Head of caudate nucleus (tissue), 42 donors: ENCODE data around the gene KCNN4.
A peak's percentile ranks its signal among the peaks of the same experiment; 100 is the strongest.
"Not testable (repeated sequence)": the region's sequence is repeated elsewhere in the genome, so short reads cannot be mapped to it uniquely, and the experiment has no call there.

Experiments used
- DNase-seq, 42 donors: peaks; one replicate each; pipeline versions ENCODE4 v3.0.0 to v3.0.0-alpha.2; 2020 to 2021; ENCODE audit warnings: mixed read lengths in 7 of 42
- intact Hi-C: fragments of 100-400 bp; cut with DNase I; formaldehyde crosslinking; loops from one replicate; pipeline ENCODE4 v1.15.0; 2022

Gene KCNN4

DNA sequence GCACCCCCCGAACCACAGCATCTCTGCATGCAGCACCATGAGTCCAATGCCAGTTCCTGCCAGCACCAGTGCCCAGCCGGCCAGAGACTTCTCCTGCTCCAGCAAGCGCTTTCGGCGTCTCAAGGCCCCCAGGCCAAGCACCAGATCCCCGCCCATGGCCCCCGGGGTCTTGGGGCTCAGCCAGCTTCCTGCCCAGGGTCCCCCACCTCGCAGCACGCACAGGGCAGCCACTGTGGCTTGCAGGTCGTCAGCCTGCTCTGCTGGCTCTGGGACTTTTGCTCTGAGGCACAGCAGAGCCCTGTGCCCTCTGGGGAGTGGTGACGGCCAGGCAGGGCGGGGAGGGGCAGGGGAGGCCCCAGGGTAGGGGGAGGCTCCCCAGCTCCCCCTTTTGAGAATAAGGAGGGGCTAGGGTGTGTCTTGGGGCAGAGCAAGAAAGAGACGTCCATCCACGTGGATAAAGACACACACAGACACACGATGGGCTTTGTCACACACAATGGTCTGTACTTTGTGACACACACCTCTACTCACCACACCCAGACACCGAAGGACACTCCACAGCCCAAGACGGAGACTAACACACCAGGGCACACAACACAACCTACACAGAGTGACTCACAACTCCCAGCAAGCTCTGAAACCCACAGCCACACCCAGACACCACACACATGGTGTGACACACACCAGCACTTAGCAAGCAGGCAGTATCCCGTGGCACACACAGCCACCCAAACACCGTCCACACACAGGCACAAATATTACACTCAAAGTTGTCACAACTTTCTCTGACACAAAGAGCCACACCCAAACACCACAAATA, at the start of gene KCNN4:
TSS of gene KCNN4 (minus strand) at position 268 of the 820 bp plus-strand sequence. CDS start at position 156, 112 bp downstream.
- peak in 3 of 42 donors; percentile 25 to 32 (median 26) for DNase-seq

DNA sequence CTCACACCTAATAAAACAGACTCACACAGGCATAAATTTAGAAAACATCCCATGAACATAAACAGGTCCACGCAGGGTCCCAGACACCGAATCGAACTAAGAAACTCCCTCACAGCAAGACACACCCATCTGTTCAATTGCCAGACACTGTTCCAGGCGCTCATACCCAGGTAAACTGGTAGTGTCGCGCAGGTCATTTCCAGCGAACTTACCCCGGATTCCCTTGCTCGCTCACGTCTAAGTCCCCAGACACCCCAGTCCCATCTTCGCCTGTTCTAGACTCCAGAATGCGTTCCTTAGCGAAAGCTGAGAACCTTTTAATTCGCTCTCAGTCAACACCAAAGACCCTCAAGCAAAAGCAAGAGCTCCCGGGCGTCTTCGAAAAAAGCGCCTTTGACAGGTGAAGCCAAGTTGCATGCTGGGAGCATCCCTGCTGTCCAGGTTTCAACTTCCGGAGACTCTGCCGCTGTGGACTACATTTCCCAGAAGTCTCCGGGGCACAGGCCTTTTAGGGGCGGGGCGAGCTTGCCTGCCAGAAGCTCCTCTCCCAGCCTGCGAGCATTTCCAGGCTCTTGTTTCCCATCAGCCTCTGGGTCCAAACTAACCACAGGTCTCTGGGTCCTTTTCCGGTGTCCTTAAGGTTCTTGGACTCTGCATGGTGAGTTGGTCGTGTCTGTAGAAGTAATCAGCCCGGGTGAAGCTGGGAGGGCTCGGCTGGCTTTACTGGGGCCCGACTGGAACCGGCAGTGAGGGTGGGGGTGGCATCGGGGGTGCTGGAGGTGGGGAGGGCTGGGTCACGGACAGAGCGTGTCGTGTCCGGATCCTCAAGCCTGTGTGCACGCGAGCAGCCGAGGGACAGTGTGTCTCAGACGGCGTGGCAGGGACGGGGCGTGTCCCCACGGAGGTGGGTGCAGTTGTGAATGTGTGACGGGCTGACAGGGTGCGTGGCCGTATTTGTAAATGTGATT, 46.3 kb upstream of the KCNN4 start, which contains the start of gene ZNF283:
TSS of gene ZNF283 (plus strand) at position 535 of the 968 bp plus-strand sequence. CDS start 6,184 bp downstream, outside the sequence.
- intact Hi-C loops, result no loop called here
- peak; percentile 89 to 98 (median 94) for DNase-seq

More for the DNA sequence above, at the start of gene KCNN4:
- intact Hi-C loops, result no loop called here

DNA sequence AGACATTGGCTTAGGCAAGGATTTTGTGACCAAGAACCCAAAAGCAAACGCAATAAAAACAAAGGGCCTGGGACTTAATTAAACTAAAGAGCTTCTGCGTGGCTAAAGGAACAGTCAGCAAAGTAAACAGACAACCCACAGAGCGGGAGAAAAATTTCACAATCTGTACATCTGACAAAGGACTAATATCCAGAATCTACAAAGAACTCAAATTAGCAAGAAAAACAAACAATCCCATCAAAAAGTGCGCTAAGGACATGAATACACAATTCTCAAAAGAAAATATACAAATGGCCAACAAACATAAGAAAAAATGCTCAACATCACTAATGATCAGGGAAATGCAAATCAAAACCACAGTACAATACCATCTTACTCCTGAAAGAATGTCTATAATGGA, 43.8 kb upstream of the KCNN4 start:
- intact Hi-C loops, DNase-seq: not testable (repeated sequence)

DNA sequence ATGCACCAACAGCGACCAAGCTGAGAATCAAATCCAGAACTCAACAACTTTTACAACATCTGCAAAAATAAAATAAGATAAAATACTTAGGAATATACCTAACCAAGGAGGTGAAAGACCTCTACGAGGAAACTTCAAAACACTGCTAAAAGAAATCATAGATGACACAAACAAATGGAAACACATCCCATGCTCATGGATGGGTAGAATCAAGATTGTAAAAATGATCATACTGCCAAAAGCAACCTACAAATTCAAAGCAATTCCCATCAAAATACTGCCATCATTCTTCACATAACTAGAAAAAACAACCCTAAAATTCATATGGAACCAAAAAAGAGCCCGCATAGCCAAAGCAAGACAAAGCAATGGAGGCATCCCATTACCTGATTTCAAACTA, 43.1 kb upstream of the KCNN4 start:
- intact Hi-C loops, DNase-seq: not testable (repeated sequence)

DNA sequence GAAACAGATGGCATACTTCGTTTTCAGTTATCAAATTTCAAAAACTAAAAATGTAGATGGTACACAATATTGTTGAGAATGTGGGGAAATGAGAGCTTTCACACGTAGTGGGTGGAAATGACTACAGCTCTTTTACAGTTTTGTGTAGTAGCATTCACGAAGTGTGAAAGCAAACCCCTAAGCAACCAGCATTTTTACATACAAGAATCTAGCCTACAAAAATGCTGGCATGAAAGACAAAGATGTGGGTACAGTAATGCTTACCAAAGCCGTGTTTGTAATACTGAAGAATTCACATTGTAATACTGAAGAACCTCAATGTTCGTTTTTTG, 40.1 kb upstream of the KCNN4 start:
- DNase-seq, result no peak
- intact Hi-C loops, result no loop called here

DNA sequence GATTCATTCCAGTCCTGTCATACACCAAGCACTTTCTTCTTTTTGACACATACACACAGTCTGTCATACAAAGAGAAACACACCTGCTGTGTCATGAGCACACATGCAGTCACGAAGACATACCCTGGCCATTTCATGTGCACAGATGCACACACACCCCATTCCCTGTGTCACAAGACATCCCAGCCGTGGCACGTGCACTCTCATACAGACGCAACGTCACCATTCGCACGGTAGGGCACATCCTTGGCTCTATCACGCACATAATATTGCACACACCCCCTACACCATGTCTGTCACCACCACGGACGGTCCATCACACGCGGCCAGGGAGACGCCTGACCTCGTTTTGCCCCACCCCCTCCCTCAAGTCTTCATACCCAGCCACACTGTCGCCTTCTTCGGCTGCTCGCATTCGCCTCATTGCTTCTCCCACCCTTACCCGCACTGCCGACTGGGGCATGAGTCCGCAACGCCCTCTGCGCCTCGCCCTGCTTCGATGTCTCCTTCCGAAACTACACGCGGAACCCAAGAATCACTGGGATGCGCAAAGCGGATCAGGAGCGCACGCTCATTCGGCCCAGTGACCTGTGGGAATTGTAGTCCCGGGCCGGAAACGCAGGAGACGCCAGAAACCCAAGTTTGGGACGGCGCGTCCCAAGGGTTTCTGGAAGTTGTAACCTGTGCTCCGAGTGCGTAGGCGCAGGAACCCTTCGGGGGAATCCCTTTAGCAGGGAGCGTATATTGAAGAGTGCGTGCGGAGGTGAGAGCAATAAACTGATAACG, 39.5 kb upstream of the KCNN4 start:
- intact Hi-C loops, result no loop called here
- DNase-seq, result peak; percentile 62 to 89 (median 75)

DNA sequence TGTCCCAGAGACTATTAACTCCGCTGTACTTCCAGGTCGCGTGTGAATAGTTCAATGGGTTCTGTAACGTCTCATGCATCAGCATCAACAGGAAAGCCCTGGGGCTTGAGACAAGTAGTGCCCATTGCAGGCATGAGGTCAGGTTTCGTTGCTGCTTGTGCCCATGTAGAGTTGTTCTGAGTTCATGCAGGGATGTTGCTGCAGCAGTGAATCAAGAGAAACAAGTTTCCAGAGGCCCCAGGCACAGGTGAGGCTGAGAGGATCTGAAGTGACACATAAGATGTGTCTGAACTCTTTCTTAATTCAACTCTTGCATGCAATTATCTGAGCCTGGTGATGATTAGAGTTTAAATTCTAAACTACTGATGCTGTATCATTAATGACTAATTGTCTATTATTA, 37.7 kb upstream of the KCNN4 start:
- no peak for DNase-seq
- intact Hi-C loops, result no loop called here

DNA sequence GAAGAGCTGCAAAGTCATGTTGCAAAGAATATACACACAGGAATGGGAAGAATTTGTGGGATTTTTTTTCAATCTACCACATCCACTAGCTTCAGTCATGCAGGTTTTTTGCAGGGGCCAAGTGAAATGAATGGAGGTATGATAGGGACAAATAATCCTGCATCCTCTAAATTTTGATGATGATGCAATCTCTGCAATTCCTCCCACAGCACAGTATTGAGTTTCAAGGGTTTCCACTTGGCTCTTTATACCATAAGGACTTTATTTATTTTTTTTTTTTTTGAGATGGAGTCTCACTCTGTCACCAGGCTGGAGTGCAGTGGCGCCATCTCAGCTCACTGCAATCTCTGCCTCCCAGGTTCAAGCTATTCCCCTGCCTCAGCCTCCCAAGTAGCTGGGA, 36.7 kb upstream of the KCNN4 start:
- DNase-seq, intact Hi-C loops: not testable (repeated sequence)

DNA sequence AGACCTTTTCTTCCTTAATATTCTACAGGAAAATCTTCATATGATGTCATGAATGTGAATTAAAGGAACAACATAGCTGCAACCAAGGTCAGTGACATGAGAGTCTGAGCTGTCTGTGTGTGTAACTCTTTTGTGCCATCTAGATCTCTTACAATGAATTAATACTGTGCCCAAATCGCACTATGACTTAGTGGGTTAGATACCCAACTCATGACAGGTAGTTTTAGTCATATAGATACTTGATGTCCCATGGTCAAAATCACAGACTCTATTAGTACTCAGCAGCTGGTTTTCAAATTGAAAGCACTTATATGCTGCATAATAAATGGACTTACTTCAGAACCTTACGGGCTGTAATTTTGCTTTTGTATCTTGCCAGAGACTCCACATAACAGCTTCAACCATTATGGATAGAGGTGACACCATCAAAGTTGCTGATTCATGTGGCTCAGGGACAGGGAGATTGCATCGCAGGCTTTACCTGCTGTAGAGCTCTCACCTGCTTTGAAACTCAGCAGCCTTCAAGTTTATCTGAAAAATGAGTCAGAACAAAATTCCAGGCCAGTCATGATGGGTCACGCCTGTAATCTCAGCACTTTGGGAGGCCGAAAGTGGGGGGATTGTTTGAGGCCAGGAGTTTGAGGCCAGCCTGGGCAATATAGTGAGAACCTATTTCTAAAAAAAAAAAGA, 34.0 kb upstream of the KCNN4 start:
- intact Hi-C loops, result no loop called here
- no peak for DNase-seq

DNA sequence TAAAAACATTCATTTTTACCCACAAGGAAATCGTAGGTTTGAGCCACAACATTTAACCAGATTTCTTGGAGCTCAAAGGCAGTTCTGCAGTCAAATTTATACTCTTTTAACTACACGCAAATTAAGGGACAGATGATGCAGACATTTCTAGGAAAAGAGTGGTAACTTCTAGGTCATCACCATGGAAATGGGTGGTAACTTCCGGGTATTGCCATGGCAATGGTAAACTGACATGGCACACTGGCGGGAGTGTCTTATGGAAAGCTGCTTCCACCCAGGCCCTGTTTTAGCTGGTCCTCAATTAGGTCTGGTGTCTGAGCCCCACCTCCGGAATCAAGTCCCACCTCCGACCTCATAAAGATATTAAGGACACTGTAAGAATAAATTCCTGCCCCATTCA, 31.9 kb upstream of the KCNN4 start:
- intact Hi-C loops, result no loop called here
- no peak for DNase-seq

DNA sequence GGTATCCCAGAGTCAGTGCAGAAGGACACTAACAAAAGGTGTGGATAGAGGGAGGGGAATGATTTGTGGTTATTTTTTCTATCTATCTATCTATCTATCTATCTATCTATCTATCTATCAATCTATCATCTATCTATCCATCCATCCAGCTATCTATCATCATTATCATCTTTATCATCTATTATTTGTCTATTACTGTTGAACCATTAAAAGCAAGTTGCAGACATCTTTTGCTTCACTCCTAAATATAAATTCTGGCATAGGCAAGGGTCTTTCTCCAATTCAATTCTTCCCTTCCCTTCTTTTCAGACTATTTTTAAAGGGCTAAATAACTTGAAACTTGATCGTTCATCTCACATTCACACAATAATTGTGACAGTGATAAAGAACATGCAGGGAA, 31.5 kb upstream of the KCNN4 start:
- DNase-seq, result no peak
- intact Hi-C loops, result no loop called here

DNA sequence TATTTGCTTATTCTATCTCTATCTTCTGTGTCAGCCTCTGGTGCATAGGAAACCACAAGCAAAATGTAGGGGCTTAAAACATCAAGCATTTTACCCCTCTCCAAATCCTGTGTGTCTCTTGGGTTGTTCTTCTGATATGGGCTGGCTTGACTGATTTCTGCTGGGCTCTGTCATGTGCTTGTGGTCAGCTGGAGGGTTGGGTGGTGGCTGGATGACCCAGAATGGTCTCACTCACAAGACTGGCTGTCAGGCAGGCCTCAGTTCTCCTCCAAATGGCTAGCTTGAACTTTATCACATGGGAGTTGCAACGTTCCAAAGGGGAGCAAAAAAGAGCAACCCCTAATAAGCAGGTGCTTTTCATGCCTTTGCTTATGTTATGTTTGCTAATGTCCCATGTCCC, 31.1 kb upstream of the KCNN4 start:
- no peak for DNase-seq
- intact Hi-C loops, result no loop called here

DNA sequence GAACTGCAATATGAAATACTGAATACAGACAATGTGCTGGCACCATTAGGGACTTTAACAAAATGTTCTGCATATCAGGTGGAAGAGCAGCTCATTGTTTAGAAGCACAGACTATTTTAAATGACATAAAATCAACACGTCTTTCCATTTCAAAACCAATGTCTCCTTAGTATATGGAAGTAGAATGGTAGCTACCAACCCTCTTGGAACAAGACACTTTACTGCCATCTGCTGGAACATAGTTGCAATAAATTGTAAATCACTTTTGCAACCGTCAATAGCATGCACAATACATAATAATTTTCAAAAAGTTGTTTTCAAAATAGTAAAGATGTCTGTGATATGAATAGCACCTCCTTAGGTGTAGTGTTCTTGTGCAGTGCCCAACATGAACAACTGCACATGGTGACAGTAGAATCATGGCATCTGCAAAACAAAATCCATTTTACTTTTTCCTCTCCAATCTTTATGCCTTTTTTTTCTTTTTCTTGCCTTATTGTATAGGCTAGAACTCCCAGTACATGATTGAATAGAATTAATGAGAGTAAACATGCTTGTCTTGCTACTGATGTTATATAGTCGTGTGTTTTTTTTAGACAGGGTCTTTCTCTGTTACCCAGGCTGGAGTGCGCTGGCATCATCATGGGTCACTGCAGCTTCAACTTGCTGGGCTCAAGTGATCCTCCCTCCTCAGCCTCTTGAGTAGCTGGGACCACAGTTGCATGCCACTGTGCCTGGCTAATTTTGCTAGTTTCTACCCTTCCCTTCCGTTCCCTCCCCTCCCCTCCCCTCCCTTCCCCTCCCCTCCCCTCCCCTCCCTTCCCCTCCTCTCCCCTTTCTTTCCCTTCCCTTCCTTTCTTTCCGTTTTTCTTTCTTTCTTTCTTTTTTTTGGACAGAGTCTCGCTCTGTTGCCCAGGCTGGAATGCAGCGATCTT, 29.3 kb upstream of the KCNN4 start:
- intact Hi-C loops, result no loop called here
- DNase-seq, result peak in 2 of 42 donors; percentile 3 to 38

DNA sequence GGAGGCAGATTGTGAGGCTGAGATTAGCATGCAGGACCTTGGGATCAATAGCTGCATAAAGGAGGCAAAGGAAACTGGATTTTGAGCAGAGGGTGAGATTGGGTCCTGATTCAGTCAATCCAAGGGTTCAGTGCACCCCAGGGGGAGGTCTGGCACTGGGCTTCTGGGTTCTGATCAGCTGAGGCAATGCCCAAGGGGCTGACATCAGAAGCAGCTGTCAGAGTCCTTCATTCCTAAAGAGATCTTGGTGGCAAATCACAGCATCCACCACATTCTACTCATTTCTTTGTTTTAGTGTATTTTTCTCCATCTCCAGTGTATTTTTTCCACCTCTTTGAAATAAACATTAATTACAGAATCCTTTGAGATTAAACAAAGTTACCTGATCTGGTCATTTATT, 26.9 kb upstream of the KCNN4 start:
- DNase-seq, result no peak
- intact Hi-C loops, result no loop called here

DNA sequence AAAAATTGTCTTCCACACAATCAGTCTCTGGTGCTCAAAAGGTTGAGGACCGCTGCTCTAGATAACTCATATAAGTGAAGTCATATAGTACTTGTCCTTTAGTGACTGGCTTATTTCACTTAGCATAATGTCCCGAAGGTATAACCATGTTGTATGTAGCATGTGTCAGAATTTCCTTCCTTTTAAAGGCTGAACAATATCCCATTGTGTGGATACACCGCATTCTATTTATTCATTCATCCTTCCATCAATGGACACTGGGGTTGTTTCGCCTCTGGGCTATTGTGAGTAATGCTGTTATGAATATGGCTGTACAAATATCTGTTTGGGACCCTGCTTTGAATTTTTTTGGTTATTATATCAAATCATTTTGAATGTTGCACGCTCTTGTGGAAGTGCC, 26.1 kb upstream of the KCNN4 start:
- intact Hi-C loops, result no loop called here

DNA sequence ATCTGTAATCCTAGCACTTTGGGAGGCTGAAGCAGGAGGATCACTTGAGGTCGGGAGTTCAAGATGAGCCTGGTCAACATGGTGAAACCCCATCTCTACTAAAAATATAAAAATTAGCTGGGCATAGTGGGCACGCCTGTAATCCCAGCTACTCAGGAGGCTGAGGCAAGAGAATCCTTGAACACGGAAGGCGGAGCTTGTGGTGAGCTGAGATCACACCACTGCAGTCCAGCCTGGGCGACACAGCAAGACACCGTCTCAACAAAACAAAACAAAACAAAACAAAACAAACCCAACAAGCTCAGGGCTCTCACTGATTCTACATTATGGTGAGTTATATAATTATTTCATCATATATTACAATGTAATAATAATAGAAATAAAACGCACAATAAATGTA, 25.6 kb upstream of the KCNN4 start:
- DNase-seq, intact Hi-C loops: not testable (repeated sequence)

More for the DNA sequence above, 26.1 kb upstream of the KCNN4 start:
- no peak for DNase-seq

DNA sequence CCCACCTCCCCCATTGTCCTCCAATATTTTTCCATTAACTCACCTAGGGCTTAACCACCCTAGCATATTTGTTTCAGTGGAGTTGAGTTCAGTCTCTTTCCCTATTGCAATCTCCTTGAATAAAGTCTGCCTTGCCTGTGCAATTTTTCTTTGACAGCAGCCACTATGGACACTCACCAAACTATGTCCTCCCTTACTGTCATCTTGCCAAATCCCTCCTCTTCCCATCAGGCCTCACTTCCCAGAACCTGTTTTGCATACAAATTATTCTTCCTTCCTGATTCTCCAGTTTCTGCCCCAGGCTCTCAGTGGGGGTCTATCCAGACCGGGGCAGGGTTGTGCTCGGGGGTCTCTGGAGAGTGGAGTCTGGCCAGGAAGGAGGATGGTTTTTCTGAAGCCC, 23.7 kb upstream of the KCNN4 start:
- intact Hi-C loops, result no loop called here

More for the DNA sequence above, 23.7 kb upstream of the KCNN4 start:
- peak in 4 of 42 donors; percentile 42 to 60 (median 54) for DNase-seq
